IMR-90 (cell line): ENCODE results near the gene SP140. TPM values are rescaled to one million over a fixed set of nuclear protein-coding genes. Genes with fewer than 3 reads are reported as not detected.

Experiments
- ATAC-seq: fragments of 200-7000 bp; cut with Tn5 transposase; 2 replicates; pipeline ENCODE4 v1.9.1; 2020; ENCODE audit warnings: low read depth, mild to moderate bottlenecking, moderate library complexity
- BruUV-seq: library from RNA; stranded (reverse); fragments of 400-500 nt; replicated peaks from 2 replicates; lab custom pipeline; 2021; lab: Mats Ljungman, UMichigan
- CTCF ChIA-PET: fragments of 300-600 bp; formaldehyde crosslinking; extraction: SDS; loops from one replicate; lab custom pipeline; 2021; ENCODE audit warnings: antibody characterized with exemption; lab: Yijun Ruan, JAX
- POLR2A ChIA-PET: fragments of 300-600 bp; sonication (Branson Sonifier 250); formaldehyde crosslinking; loops from one replicate; lab custom pipeline; 2022; ENCODE audit warnings: antibody characterized with exemption; ENCODE audit not compliant: unreplicated experiment; lab: Charles Lee
- DNase-seq: peaks from one replicate; pipeline ENCODE4 v3.0.0; 2013
- H2AFZ ChIP-seq: replicated peaks from 2 replicates; pipeline ENCODE3; 2013; ENCODE audit warnings: low read length, mild to moderate bottlenecking; ENCODE audit not compliant: poor library complexity
- H2AK5ac ChIP-seq: 2 replicates; pipeline ENCODE4 v1.6.1; 2013; ENCODE audit warnings: low read depth, low read length, inconsistent platforms
- H2AK9ac ChIP-seq: replicated peaks from 2 replicates; pipeline ENCODE3; 2013; ENCODE audit warnings: mild to moderate bottlenecking, low read depth, low read length, moderate library complexity; ENCODE audit not compliant: poor library complexity
- H2BK120ac ChIP-seq: 2 replicates; pipeline ENCODE4 v1.6.1; 2013; ENCODE audit warnings: low read depth, low read length, inconsistent platforms
- H2BK15ac ChIP-seq: 3 replicates; pipeline ENCODE4 v1.6.1; 2013; ENCODE audit warnings: low read depth, low read length, inconsistent platforms
- H2BK20ac ChIP-seq: 2 replicates; pipeline ENCODE4 v1.6.1; 2013; ENCODE audit warnings: low read depth, mild to moderate bottlenecking, inconsistent platforms, low read length, moderate library complexity
- H2BK5ac ChIP-seq: 2 replicates; pipeline ENCODE4 v1.6.1; 2013; ENCODE audit warnings: mild to moderate bottlenecking, low read depth, low read length, inconsistent platforms; ENCODE audit not compliant: poor library complexity, severe bottlenecking
- H3K14ac ChIP-seq: replicated peaks from 2 replicates; pipeline ENCODE4 v1.6.1; 2013; ENCODE audit warnings: low read depth, low read length, inconsistent platforms
- H3K18ac ChIP-seq: 2 replicates; pipeline ENCODE4 v1.6.1; 2013; ENCODE audit warnings: low read depth, low read length, control low read depth
- H3K23ac ChIP-seq: 2 replicates; pipeline ENCODE4 v1.6.1; 2013; ENCODE audit warnings: low read depth, low read length, inconsistent platforms
- H3K27ac ChIP-seq: 2 replicates; pipeline ENCODE4 v1.5.1; 2013; ENCODE audit warnings: mild to moderate bottlenecking, control low read depth, low read length; ENCODE audit not compliant: insufficient read depth
- H3K27me3 ChIP-seq: 2 replicates; pipeline ENCODE4 v1.6.1; 2013; ENCODE audit warnings: low read length; ENCODE audit not compliant: control insufficient read depth, insufficient read depth
- H3K36me3 ChIP-seq: 2 replicates; pipeline ENCODE4 v1.6.1; 2013; ENCODE audit warnings: low read length, mixed read lengths; ENCODE audit not compliant: control insufficient read depth, insufficient read depth
- H3K4ac ChIP-seq: 2 replicates; pipeline ENCODE4 v1.6.1; 2013; ENCODE audit warnings: low read depth, low read length, inconsistent platforms
- H3K4me1 ChIP-seq: 2 replicates; pipeline ENCODE4 v1.6.1; 2013; ENCODE audit warnings: low read length, mixed read lengths; ENCODE audit not compliant: control insufficient read depth, insufficient read depth
- H3K4me2 ChIP-seq: 2 replicates; pipeline ENCODE4 v1.6.1; 2013; ENCODE audit warnings: low read depth, mild to moderate bottlenecking, control low read depth, low read length, moderate library complexity
- H3K4me3 ChIP-seq: 2 replicates; pipeline ENCODE4 v1.5.1; 2013; ENCODE audit warnings: low read depth, mild to moderate bottlenecking, control low read depth, low read length, moderate library complexity; ENCODE audit not compliant: insufficient read depth
- H3K56ac ChIP-seq: 2 replicates; pipeline ENCODE4 v1.6.1; 2013; ENCODE audit warnings: low read length, inconsistent platforms; ENCODE audit not compliant: insufficient read depth; ENCODE audit errors: extremely low read depth
- H3K79me1 ChIP-seq, 2 experiments: 2 replicates each; pipeline ENCODE4 v1.6.1; 2013; ENCODE audit warnings: low read length in 2 of 2, inconsistent platforms in 1 of 2, low read depth in 1 of 2
- H3K9ac ChIP-seq: 2 replicates; pipeline ENCODE4 v1.6.1; 2013; ENCODE audit warnings: low read depth, low read length, control low read depth
- H3K9me1 ChIP-seq: 2 replicates; pipeline ENCODE4 v1.6.1; 2013; ENCODE audit warnings: low read length, inconsistent platforms; ENCODE audit not compliant: insufficient read depth
- H3K9me3 ChIP-seq: 2 replicates; pipeline ENCODE4 v1.6.1; 2013; ENCODE audit warnings: low read length; ENCODE audit not compliant: control insufficient read depth, insufficient read depth
- H4K20me1 ChIP-seq: 2 replicates; pipeline ENCODE4 v1.6.1; 2013; ENCODE audit warnings: low read length, inconsistent platforms; ENCODE audit not compliant: insufficient read depth
- H4K5ac ChIP-seq: 2 replicates; pipeline ENCODE4 v1.6.1; 2013; ENCODE audit warnings: mild to moderate bottlenecking, low read depth, low read length, control low read depth
- H4K8ac ChIP-seq, 2 experiments: 2 replicates each; pipeline ENCODE4 v1.6.1; 2013; ENCODE audit warnings: low read depth in 2 of 2, low read length in 2 of 2, control low read depth in 1 of 2, inconsistent platforms in 1 of 2
- H4K91ac ChIP-seq: 2 replicates; pipeline ENCODE4 v1.6.1; 2013; ENCODE audit warnings: low read depth, low read length, inconsistent platforms; ENCODE audit not compliant: insufficient read depth
- BHLHE40 ChIP-seq: fragments of 150-350 bp; IDR thresholded peaks from 2 replicates; pipeline ENCODE4 v1.6.1; 2016; ENCODE audit warnings: mild to moderate bottlenecking, low read depth, low read length
- ELK1 ChIP-seq: fragments of 150-350 bp; IDR thresholded peaks from 2 replicates; pipeline ENCODE4 v1.6.1; 2016; ENCODE audit warnings: low read depth, mild to moderate bottlenecking, low read length, moderate library complexity, borderline replicate concordance
- FOS ChIP-seq: fragments of 150-350 bp; IDR thresholded peaks from 2 replicates; pipeline ENCODE4 v1.6.1; 2016; ENCODE audit warnings: low read depth, low read length
- MAFK ChIP-seq: IDR thresholded peaks from 2 replicates; pipeline ENCODE4 v1.6.1; 2012; ENCODE audit warnings: low read depth, low read length, improper control_type of control experiment
- MAZ ChIP-seq: IDR thresholded peaks from 2 replicates; pipeline ENCODE4 v1.6.1; 2012; ENCODE audit warnings: low read depth, mild to moderate bottlenecking, low read length, improper control_type of control experiment, moderate library complexity, borderline replicate concordance
- POLR2A ChIP-seq: IDR thresholded peaks from 2 replicates; pipeline ENCODE4 v1.6.1; 2012; ENCODE audit warnings: mild to moderate bottlenecking, low read depth, low read length
- RAD21 ChIP-seq: IDR thresholded peaks from 2 replicates; pipeline ENCODE4 v1.6.1; 2012; ENCODE audit warnings: low read length, improper control_type of control experiment
- RFX5 ChIP-seq: IDR thresholded peaks from 2 replicates; pipeline ENCODE4 v1.8.0; 2012; ENCODE audit warnings: low read depth, mild to moderate bottlenecking, low read length, moderate library complexity
- SMC3 ChIP-seq: fragments of 150-350 bp; IDR thresholded peaks from 2 replicates; pipeline ENCODE4 v1.6.1; 2016; ENCODE audit warnings: low read depth, mild to moderate bottlenecking, antibody characterized with exemption, low read length, moderate library complexity
- USF2 ChIP-seq: fragments of 150-350 bp; IDR thresholded peaks from 2 replicates; pipeline ENCODE4 v1.6.1; 2017; ENCODE audit warnings: mild to moderate bottlenecking, antibody characterized with exemption, low read length, low read depth
- WGBS, 2 experiments: methylation state at CpG; one replicate each; pipeline versions ENCODE4 v1.1.5 to v1.1.7; 2013; ENCODE audit warnings: missing lambda C conversion rate in 2 of 2; ENCODE audit not compliant: insufficient read length in 1 of 2; ENCODE audit errors: extremely low coverage in 2 of 2; 5-methylcytosine and 5-hydroxymethylcytosine counted together
- dilution Hi-C: fragments of 300-500 bp; cut with HindIII; formaldehyde crosslinking; loops from one replicate; pipeline ENCODE4 v1.14.3; 2018; ENCODE audit warnings: low sequenced_read_pairs; ENCODE audit not compliant: unreplicated experiment
- in situ Hi-C: fragments of 300-500 bp; cut with MboI; formaldehyde crosslinking; loops from 3 replicates; pipeline ENCODE4 v1.14.3; 2019; ENCODE audit warnings: low sequenced_read_pairs, inconsistent platforms, mixed read lengths
- intact Hi-C: fragments of 100-400 bp; cut with micrococcal nuclease; formaldehyde crosslinking; loops from 2 replicates; pipeline ENCODE4 v1.10.0; 2022
- polyA plus RNA-seq, 3 experiments: library from polyadenylated mRNA; depleted of rRNA; stranded (reverse); fragments of >200 nt; gene quantifications; 2 replicates each; pipeline ENCODE4 v1.2.3, GENCODE V29; 2012; ENCODE audit warnings: low replicate concordance in 1 of 3
- total RNA-seq: library from RNA; depleted of rRNA; stranded (reverse); fragments of >200 nt; gene quantifications from 2 replicates; pipeline ENCODE4 v1.2.3, GENCODE V29; 2012

SP140 gene
- total and polyA plus RNA-seq, 2 of the 4 experiments (the other 2 are of a cell fraction): 1.4 TPM

- ATAC-seq (no peak), DNase-seq (no peak)
- no peaks in the 10 kb centered on the region for H3K79me1 ChIP-seq
- H3K23ac ChIP-seq: no peak overlapping the region
- no peak overlapping the region for H4K91ac ChIP-seq
- no peaks in the 10 kb centered on the region for H3K9me3 ChIP-seq
- H4K5ac ChIP-seq: no peak overlapping the region
- H2AK9ac ChIP-seq: no peak overlapping the region
- in situ Hi-C loops (no loop called here), dilution Hi-C loops (no loop called here), intact Hi-C loops (no loop called here)
- 17% methylated on average over 2 of the region's 3 CpGs; no CpG with 5 or more reads in 1 of the 2 experiments for WGBS, 2 experiments
- BruUV-seq: no TSS peak
- no peaks in the 10 kb centered on the region for H3K4me1 ChIP-seq
- no peaks in the 10 kb centered on the region for H4K20me1 ChIP-seq
- no peak overlapping the region for H2BK5ac ChIP-seq
- no peak for TF ChIP-seq RAD21
- TF ChIP-seq MAZ: no peak
- TF ChIP-seq SMC3: no peak
- TF ChIP-seq POLR2A: no peak
- no peak for TF ChIP-seq FOS
- no peak for TF ChIP-seq RFX5
- no peak for TF ChIP-seq ELK1
- no peak for TF ChIP-seq USF2
- TF ChIP-seq BHLHE40: no peak
- no peak for TF ChIP-seq MAFK
- no peak overlapping the region for H3K4me3 ChIP-seq
- H3K36me3 ChIP-seq: no peaks in the 10 kb centered on the region
- H2BK20ac ChIP-seq: no peak overlapping the region
- no peak overlapping the region for H2BK15ac ChIP-seq
- H3K9me1 ChIP-seq: no peaks in the 10 kb centered on the region
- ChIA-PET CTCF (no interaction called here), POLR2A (no interaction called here)
- no peak overlapping the region for H3K4ac ChIP-seq
- no peak overlapping the region for H2AK5ac ChIP-seq
- H3K18ac ChIP-seq: no peak overlapping the region
- H2BK120ac ChIP-seq: no peak overlapping the region
- no peak overlapping the region for H3K27ac ChIP-seq
- no peak overlapping the region for H3K9ac ChIP-seq
- no peak overlapping the region for H3K4me2 ChIP-seq
- H3K14ac ChIP-seq: no peak overlapping the region
- peaks cover 5% of the 10 kb centered on the region; the same call in 1 of the 2 replicates for H3K27me3 ChIP-seq
- no peak overlapping the region for H4K8ac ChIP-seq
- H3K56ac ChIP-seq: no peak overlapping the region
- H2AFZ ChIP-seq: no peak overlapping the region
Observed at GRCh38 chr2:230246206-230246605, 20.7 kb downstream of the SP140 start.
